Activated naive CD8-positive, alpha-beta T cell treated with anti-CD3 and anti-CD28 coated beads, Interleukin-2, amount 10 ng/mL, durations not matched to agents 7 days and 5 days (primary cell): Measurements from ENCODE around the gene IFIT3. TPM values are rescaled to one million over a fixed set of nuclear protein-coding genes. Genes with fewer than 3 reads are reported as not detected.
A peak's percentile ranks its signal among the peaks of the same experiment; 100 is the strongest.

Experiments
- ATAC-seq: fragments of 150-1000 bp; cut with Tn5 transposase; one replicate; pipeline ENCODE4 v1.10.0; 2021; ENCODE audit warnings: low read depth, moderate library complexity
- POLR2A ChIA-PET: fragments of 350-600 bp; sonication (Branson Sonifier 250); formaldehyde crosslinking; loops from one replicate; lab custom pipeline; 2021; ENCODE audit warnings: antibody characterized with exemption; lab: Charles Lee
- DNase-seq: peaks from one replicate; pipeline ENCODE4 v3.0.0; 2021
- H3K27ac Mint-ChIP-seq: one replicate; pipeline ENCODE4 v1.8.0; 2022; ENCODE audit warnings: mild to moderate bottlenecking, mixed read lengths
- H3K27me3 Mint-ChIP-seq: one replicate; pipeline ENCODE4 v1.8.0; 2022; ENCODE audit warnings: mild to moderate bottlenecking, moderate library complexity, mixed read lengths
- H3K36me3 Mint-ChIP-seq: one replicate; pipeline ENCODE4 v1.8.0; 2021; ENCODE audit warnings: mild to moderate bottlenecking, mixed read lengths
- H3K4me1 Mint-ChIP-seq: one replicate; pipeline ENCODE4 v1.8.0; 2021; ENCODE audit warnings: mixed read lengths
- H3K4me3 Mint-ChIP-seq: one replicate; pipeline ENCODE4 v1.8.0; 2022; ENCODE audit warnings: mild to moderate bottlenecking, moderate library complexity, mixed read lengths
- H3K9me3 Mint-ChIP-seq: one replicate; pipeline ENCODE4 v1.8.0; 2021; ENCODE audit warnings: mixed read lengths
- total RNA-seq, 2 experiments: library from RNA; stranded (reverse); gene quantifications; one replicate each; pipeline ENCODE4 v1.2.3, GENCODE V29; 2021

The IFIT3 gene
- total RNA-seq, 2 experiments from 2014 or later = 72.5 to 75.6 TPM

DNA sequence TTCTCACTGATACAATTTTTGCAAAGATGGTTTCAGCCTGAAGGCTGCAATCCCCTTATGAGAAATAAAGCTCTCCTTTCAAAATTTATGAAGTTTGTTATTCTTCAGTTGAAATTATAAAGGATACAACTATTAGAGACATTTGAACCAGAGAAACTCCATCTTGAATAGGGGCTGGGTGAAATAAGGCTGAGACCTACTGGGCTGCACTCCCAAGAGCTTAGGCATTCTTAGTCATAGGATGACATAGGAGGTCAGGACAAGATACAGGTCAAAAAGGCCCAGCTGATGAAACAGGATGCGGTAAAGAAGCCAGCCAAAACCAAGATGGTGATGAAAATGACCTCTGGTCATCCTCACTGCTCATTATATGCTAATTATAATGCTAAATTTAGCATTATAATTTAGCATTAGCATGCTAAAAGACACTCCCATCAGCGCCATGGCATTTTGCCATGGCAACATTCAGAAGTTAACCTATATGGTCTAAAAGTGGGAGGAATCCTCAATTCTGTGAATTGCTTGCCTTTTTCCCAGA, 27.7 kb downstream of the IFIT3 start:
- Mint-ChIP-seq H3K27ac (no peak overlapping the region), H3K27me3 (peaks cover 8% of the 10 kb centered on the region), H3K4me3 (no peak overlapping the region), H3K4me1 (peaks cover 20% of the 10 kb centered on the region), H3K36me3 (no peaks in the 10 kb centered on the region), H3K9me3 (no peaks in the 10 kb centered on the region)
- POLR2A ChIA-PET = interaction anchor here (1.1 kb wide), 1 partner anchor 14 kb away, joined by 3 read pairs; no protein-coding TSS in a partner anchor
- ATAC-seq (no peak), DNase-seq (no peak)

- no peak for ATAC-seq
- H3K9me3 Mint-ChIP-seq = no peaks in the 10 kb centered on the region
- POLR2A ChIA-PET = interaction anchor here (1.2 kb wide), 1 partner anchor 20 kb away, joined by 3 read pairs; no protein-coding TSS in a partner anchor
- H3K4me1 Mint-ChIP-seq = peaks cover 5% of the 10 kb centered on the region
- peaks cover 11% of the 10 kb centered on the region for H3K27me3 Mint-ChIP-seq
- H3K27ac Mint-ChIP-seq = no peak overlapping the region
- no peak overlapping the region for H3K4me3 Mint-ChIP-seq
- H3K36me3 Mint-ChIP-seq = no peaks in the 10 kb centered on the region
- DNase-seq = no peak
Observed at GRCh38 chr10:89357096-89357495, 29.3 kb downstream of the IFIT3 start.

DNA sequence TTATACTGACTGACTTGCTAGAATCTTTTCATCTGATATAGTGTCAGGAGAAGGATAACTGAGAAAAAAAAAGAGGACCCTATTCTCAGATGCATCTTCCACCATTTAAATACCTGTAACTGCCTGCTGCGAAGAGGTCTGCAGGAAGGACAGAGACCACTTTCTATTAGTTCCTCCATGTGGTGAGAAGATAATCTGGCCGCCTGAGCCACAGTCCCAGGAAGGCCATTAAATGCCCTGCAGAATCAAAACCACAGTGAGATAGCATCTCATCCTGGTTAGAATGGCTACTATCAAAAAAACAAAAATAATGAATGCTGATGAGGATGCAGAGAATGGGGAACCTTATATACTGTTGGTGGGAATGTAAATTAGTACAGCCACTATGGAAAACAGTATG, 30.2 kb downstream of the IFIT3 start:
- DNase-seq = no peak
- Mint-ChIP-seq H3K9me3 (no peaks in the 10 kb centered on the region), H3K36me3 (no peaks in the 10 kb centered on the region), H3K27ac (no peak overlapping the region), H3K4me3 (no peak overlapping the region), H3K4me1 (peaks cover 3% of the 10 kb centered on the region), H3K27me3 (peaks cover 12% of the 10 kb centered on the region)
- POLR2A ChIA-PET = no interaction called here
- no peak for ATAC-seq

- peaks cover 9% of the 10 kb centered on the region for H3K27me3 Mint-ChIP-seq
- ATAC-seq = no peak
- no peaks in the 10 kb centered on the region for H3K9me3 Mint-ChIP-seq
- H3K4me1 Mint-ChIP-seq = peaks cover 11% of the 10 kb centered on the region
- no peak overlapping the region for H3K4me3 Mint-ChIP-seq
- H3K27ac Mint-ChIP-seq = no peak overlapping the region
- H3K36me3 Mint-ChIP-seq = peaks cover 3% of the 10 kb centered on the region
- POLR2A ChIA-PET = no interaction called here
- DNase-seq = no peak
Observed at GRCh38 chr10:89360157-89360556, 32.4 kb downstream of the IFIT3 start.

DNA sequence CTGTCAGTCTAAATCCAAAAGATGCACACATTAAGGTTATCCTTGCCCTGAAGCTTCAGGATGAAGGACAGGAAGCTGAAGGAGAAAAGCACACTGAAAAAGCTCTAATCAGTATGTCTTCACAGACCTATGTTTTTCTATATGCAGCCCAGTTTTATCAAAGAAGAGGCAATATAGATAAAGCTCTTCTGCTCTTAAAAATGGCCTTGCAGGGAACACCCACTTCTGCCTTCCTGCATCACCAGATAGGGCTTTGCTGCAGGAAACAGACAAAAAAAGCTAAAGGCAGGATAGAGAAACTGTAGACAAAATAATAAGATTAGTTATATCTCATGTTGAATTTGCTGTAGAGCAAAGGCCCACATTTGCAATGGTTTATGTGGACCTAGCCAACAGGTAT, 35.1 kb downstream of the IFIT3 start:
- ATAC-seq (no peak), DNase-seq (no peak)
- peaks cover 4% of the 10 kb centered on the region for H3K27me3 Mint-ChIP-seq
- H3K9me3 Mint-ChIP-seq = peaks cover 3% of the 10 kb centered on the region
- peaks cover 6% of the 10 kb centered on the region for H3K36me3 Mint-ChIP-seq
- no peak overlapping the region for H3K4me3 Mint-ChIP-seq
- POLR2A ChIA-PET = no interaction called here
- H3K4me1 Mint-ChIP-seq = peaks cover 17% of the 10 kb centered on the region
- no peak overlapping the region for H3K27ac Mint-ChIP-seq

GRCh38 chr10:89363729-89364442, 36.1 kb downstream of the IFIT3 start:
- H3K4me1 Mint-ChIP-seq = peaks cover 23% of the 10 kb centered on the region
- peaks cover 6% of the 10 kb centered on the region for H3K36me3 Mint-ChIP-seq
- POLR2A ChIA-PET = no interaction called here

GRCh38 chr10:89364531-89364930, 36.7 kb downstream of the IFIT3 start:
- no peak for DNase-seq
- H3K9me3 Mint-ChIP-seq = peaks cover 3% of the 10 kb centered on the region
- POLR2A ChIA-PET = no interaction called here
- peaks cover 4% of the 10 kb centered on the region for H3K27me3 Mint-ChIP-seq
- no peak for ATAC-seq
- peaks cover 28% of the 10 kb centered on the region for H3K4me1 Mint-ChIP-seq
- no peak overlapping the region for H3K27ac Mint-ChIP-seq
- peaks cover 6% of the 10 kb centered on the region for H3K36me3 Mint-ChIP-seq
- no peak overlapping the region for H3K4me3 Mint-ChIP-seq

More at GRCh38 chr10:89363729-89364442, 36.1 kb downstream of the IFIT3 start:
- Mint-ChIP-seq H3K27ac (no peak overlapping the region), H3K27me3 (peaks cover 4% of the 10 kb centered on the region), H3K4me3 (no peak overlapping the region), H3K9me3 (peaks cover 3% of the 10 kb centered on the region)
- DNase-seq (no peak), ATAC-seq (no peak)

GRCh38 chr10:89367529-89367928, 39.7 kb downstream of the IFIT3 start:
- POLR2A ChIA-PET = interaction anchor here (1.5 kb wide), 1 partner anchor 24 kb away, joined by 4 read pairs; no protein-coding TSS in a partner anchor
- no peak for DNase-seq
- Mint-ChIP-seq H3K27me3 (no peaks in the 10 kb centered on the region), H3K27ac (no peak overlapping the region), H3K9me3 (peaks cover 3% of the 10 kb centered on the region), H3K36me3 (peaks cover 6% of the 10 kb centered on the region), H3K4me1 (peaks cover 30% of the 10 kb centered on the region), H3K4me3 (no peak overlapping the region)
- ATAC-seq = peak; percentile 73

DNA sequence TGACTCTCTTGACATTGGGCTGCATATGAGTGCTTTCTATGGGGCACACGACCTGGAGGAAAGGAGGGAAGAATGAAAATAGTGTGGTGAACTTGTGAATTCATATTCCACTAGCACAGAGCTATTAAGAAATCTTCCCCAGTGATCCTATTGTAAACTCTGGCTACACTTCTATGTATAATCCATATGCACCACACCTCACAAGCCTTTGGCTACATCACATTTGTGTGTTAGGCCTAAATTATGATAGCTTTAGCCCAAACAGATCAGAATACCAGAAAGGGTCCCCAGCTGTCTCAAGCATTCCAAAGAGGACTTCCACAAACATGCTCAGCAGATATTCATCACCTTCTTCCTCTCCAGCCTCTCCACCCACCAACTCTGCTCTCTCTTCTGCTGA, 40.3 kb downstream of the IFIT3 start:
- POLR2A ChIA-PET = interaction anchor here (1.5 to 1.6 kb wide), 2 partner anchors 24 to 30 kb away, joined by 4 read pairs; no protein-coding TSS in a partner anchor
- Mint-ChIP-seq H3K9me3 (peaks cover 3% of the 10 kb centered on the region), H3K36me3 (peaks cover 6% of the 10 kb centered on the region), H3K27me3 (peaks cover 3% of the 10 kb centered on the region), H3K4me1 (peaks cover 30% of the 10 kb centered on the region), H3K4me3 (no peak overlapping the region), H3K27ac (no peak overlapping the region)
- no peak for DNase-seq
- ATAC-seq = no peak

GRCh38 chr10:89369156-89370105, 41.6 kb downstream of the IFIT3 start:
- DNase-seq (no peak), ATAC-seq (no peak)
- Mint-ChIP-seq H3K4me3 (no peak overlapping the region), H3K9me3 (peaks cover 3% of the 10 kb centered on the region), H3K27me3 (peaks cover 3% of the 10 kb centered on the region), H3K36me3 (peaks cover 6% of the 10 kb centered on the region), H3K27ac (no peak overlapping the region), H3K4me1 (peaks cover 29% of the 10 kb centered on the region)
- POLR2A ChIA-PET = interaction anchor here (0.6 to 1.6 kb wide), 5 partner anchors 31 to 208 kb away, joined by 4 to 8 read pairs (median 4); partner anchors contain the start of genes IFIT2 and IFIT3

DNA sequence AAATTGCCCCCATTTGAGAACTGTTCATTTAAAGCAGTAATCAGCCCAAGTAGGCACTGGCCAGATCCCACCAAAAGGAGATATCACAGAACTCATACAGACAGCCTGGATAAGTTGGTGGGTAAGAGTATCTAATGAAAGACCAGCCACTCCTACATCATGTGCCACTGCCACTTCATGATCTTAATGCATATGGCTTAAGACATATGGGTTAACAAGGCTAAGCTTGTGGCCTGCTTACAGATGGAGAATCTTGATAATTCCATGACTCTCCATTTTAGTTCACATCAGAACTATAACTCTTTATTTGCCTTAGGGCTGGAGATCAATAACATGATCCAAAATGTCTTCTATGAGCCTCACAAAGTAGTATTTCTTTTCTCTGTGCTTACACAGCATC, 43.3 kb downstream of the IFIT3 start:
- ATAC-seq (no peak), DNase-seq (no peak)
- no peaks in the 10 kb centered on the region for H3K36me3 Mint-ChIP-seq
- H3K27me3 Mint-ChIP-seq = peaks cover 3% of the 10 kb centered on the region
- H3K27ac Mint-ChIP-seq = no peak overlapping the region
- H3K4me3 Mint-ChIP-seq = no peak overlapping the region
- H3K4me1 Mint-ChIP-seq = peaks cover 24% of the 10 kb centered on the region
- POLR2A ChIA-PET = no interaction called here
- peaks cover 1% of the 10 kb centered on the region for H3K9me3 Mint-ChIP-seq

- ATAC-seq = no peak
- H3K9me3 Mint-ChIP-seq = no peaks in the 10 kb centered on the region
- peaks cover 10% of the 10 kb centered on the region for H3K27me3 Mint-ChIP-seq
- peaks cover 22% of the 10 kb centered on the region for H3K4me1 Mint-ChIP-seq
- H3K36me3 Mint-ChIP-seq = no peaks in the 10 kb centered on the region
- POLR2A ChIA-PET = no interaction called here
- no peak overlapping the region for H3K27ac Mint-ChIP-seq
- DNase-seq = no peak
- no peak overlapping the region for H3K4me3 Mint-ChIP-seq
Observed at GRCh38 chr10:89371987-89372386, 44.2 kb downstream of the IFIT3 start.
